Measurements from ENCODE around the gene LCMT1. TPM values are rescaled to one million over a fixed set of nuclear protein-coding genes. Genes with fewer than 3 reads are reported as not detected.

LCMT1 gene
- total and polyA plus RNA-seq, 9 of the 15 experiments (the other 6 are each of a cell fraction or from before 2014, with no cell fraction given): 20.0 to 42.8 (median 32.3) TPM

GRCh38 chr16:25063865-25064264 lies 47.7 kb upstream of the LCMT1 start (continued):
- TF ChIP-seq KDM5B (IDR thresholded peaks at IDR 0.05; ENCODE audit: insufficient replicate concordance, low read depth, low read length) (no peak), CGGBP1 (CRISPR knock-in tag; IDR thresholded peaks at IDR 0.05) (no peak), TOE1 (IDR thresholded peaks at IDR 0.05; ENCODE audit: borderline replicate concordance) (no peak), TOE1 (CRISPR knock-in tag; IDR thresholded peaks at IDR 0.05; ENCODE audit: borderline replicate concordance, low read depth) (no peak), USF2 (CRISPR knock-in tag; IDR thresholded peaks at IDR 0.05) (no peak), ZNF583 (CRISPR knock-in tag; IDR thresholded peaks at IDR 0.05) (no peak), SMARCE1 (IDR thresholded peaks at IDR 0.05) (no peak), ZNF518B (CRISPR knock-in tag; IDR thresholded peaks at IDR 0.05) (no peak), RUNX1 (IDR thresholded peaks at IDR 0.05; ENCODE audit: low read depth) (no peak), ZKSCAN8 (CRISPR knock-in tag; IDR thresholded peaks at IDR 0.05) (no peak), ESRRA (IDR thresholded peaks at IDR 0.05; ENCODE audit: borderline replicate concordance, low read depth) (peak; percentile 93), TAF7 (tag; IDR thresholded peaks at IDR 0.05) (no peak), DNMT1 (IDR thresholded peaks at IDR 0.05) (no peak), ZNF766 (CRISPR knock-in tag; conservative IDR thresholded peaks at IDR 0.05) (no peak), E2F4 (CRISPR knock-in tag; IDR thresholded peaks at IDR 0.05; ENCODE audit: low read depth) (no peak), SMARCC2 (IDR thresholded peaks at IDR 0.05; ENCODE audit: low read depth) (no peak), SMARCB1 (IDR thresholded peaks at IDR 0.05; ENCODE audit: insufficient read length, low read depth) (no peak), SAFB (IDR thresholded peaks at IDR 0.05; ENCODE audit: borderline replicate concordance, low read depth, low read length) (no peak), TAL1 (IDR thresholded peaks at IDR 0.05) (no peak), ZFPM2 (CRISPR knock-in tag; IDR thresholded peaks at IDR 0.05) (no peak), ZNF282 (CRISPR knock-in tag; IDR thresholded peaks at IDR 0.05) (no peak), THRB (CRISPR knock-in tag; conservative IDR thresholded peaks at IDR 0.05) (no peak), ETS2 (tag; IDR thresholded peaks at IDR 0.05; ENCODE audit: borderline replicate concordance, poor library complexity, severe bottlenecking) (no peak)

All from K562 (cell line).